Coronary artery (tissue), 2 donors: Measurements from ENCODE around the gene RNF224.
A peak's percentile ranks its signal among the peaks of the same experiment; 100 is the strongest.

Source experiments
- DNase-seq: peaks from one replicate; pipeline ENCODE4 v3.0.0-alpha.2; 2017; ENCODE audit warnings: low spot score
- H3K27ac ChIP-seq, 2 donors: fragments of 200-600 bp; sonication (generic); one replicate each; pipeline ENCODE4 v1.5.1; 2016 to 2019
- H3K4me3 ChIP-seq: fragments of 200-600 bp; sonication (generic); 2 replicates; pipeline ENCODE4 v1.5.1; 2016; ENCODE audit warnings: mild to moderate bottlenecking, moderate library complexity
- TF ChIP-seq, protein P1 (sequence below): fragments of 200-600 bp; sonication (generic); IDR thresholded peaks from one replicate; pipeline ENCODE4 v1.5.1; 2019; ENCODE audit warnings: antibody characterized with exemption

RNF224 gene

DNA sequence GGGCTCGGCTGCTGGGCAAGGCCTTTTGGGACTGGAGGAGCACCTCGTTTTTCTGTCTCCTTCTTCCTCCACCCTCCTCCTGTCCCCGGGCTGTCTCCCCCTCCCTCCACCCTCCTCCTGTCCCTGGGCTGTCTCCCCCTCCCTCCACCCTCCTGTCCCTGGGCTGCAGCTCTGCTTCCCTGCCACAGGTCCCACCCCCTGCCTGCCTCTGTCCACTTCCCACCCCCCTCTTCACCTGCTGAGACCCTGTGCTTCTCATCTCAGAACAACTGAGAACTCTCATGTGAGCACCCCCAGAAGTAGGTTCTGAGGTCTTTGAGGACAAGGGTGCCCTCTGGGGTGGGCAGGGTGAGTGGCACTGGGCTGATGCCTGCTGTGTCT is 44.4 kb downstream of the RNF224 start:
- no peak for DNase-seq
- TF ChIP-seq, protein P1, sequence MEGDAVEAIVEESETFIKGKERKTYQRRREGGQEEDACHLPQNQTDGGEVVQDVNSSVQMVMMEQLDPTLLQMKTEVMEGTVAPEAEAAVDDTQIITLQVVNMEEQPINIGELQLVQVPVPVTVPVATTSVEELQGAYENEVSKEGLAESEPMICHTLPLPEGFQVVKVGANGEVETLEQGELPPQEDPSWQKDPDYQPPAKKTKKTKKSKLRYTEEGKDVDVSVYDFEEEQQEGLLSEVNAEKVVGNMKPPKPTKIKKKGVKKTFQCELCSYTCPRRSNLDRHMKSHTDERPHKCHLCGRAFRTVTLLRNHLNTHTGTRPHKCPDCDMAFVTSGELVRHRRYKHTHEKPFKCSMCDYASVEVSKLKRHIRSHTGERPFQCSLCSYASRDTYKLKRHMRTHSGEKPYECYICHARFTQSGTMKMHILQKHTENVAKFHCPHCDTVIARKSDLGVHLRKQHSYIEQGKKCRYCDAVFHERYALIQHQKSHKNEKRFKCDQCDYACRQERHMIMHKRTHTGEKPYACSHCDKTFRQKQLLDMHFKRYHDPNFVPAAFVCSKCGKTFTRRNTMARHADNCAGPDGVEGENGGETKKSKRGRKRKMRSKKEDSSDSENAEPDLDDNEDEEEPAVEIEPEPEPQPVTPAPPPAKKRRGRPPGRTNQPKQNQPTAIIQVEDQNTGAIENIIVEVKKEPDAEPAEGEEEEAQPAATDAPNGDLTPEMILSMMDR, result no peak
- H3K27ac ChIP-seq, result no peak overlapping the region
- no peak overlapping the region for H3K4me3 ChIP-seq

DNA sequence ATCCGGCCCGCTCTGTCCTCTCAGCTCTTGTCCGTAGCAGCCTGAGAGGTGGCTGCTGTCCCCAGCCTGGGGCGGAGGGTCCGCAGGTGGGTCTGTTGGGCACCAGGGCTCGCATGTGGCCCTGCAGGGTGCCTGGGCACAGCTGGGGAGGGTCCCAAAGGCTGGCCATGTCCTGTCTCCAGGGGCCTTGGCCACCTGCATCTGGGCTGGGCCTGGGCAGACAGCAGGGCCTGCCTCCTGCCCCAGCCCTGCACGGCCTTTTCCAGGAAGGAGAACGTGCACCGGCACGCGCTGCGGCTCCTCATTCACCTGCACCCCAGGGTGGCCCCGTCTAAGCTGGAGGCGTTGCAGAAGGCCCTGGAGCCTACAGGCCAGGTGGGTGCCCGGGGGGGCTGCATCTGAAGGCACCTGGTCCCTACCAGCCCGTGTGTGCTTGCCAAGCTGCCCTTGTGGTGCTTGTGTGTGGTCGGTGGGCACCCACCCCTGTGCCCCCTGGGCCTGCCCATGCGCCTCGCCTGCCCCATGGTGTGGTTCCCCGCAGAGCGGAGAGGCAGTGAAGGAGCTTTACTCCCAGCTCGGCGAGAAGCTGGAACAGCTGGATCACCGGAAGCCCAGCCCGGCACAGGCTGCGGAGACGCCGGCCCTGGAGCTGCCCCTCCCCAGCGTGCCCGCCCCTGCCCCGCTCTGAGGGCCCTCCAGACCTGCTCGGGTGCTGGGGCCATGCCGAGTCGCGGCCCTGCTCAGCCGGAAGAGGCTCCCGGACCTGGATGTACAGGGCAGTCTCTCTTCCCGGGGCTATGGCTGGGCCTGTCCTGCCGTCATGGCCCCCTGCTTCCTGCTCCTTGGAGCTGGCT is 45.2 kb downstream of the RNF224 start:
- TF ChIP-seq, protein P1, result no peak
- Histone ChIP-seq H3K27ac (no peak overlapping the region), H3K4me3 (no peak overlapping the region)
- DNase-seq, result no peak

DNA sequence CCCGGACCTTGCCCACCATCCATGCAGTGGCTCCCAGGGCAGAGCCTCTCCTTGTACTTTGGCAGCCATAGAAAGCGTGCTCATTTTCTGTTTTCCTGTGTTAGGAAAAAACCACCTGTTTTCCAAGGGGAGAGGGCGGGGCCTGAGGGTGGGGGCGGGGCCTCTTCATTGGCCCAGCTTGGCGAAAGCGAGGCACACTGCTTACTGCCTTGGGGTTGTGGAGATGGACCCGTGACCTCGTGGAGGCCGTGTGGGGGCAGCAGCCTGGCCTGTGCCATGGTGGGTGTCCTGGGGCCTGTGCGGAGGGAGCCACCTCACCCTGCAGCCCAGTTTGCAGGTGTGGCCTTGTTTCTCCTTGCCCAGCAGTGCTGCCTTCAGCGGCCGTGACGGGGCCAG is 45.8 kb downstream of the RNF224 start:
- Histone ChIP-seq H3K4me3 (no peak overlapping the region), H3K27ac (no peak overlapping the region)
- TF ChIP-seq, protein P1, result no peak
- DNase-seq, result no peak

DNA sequence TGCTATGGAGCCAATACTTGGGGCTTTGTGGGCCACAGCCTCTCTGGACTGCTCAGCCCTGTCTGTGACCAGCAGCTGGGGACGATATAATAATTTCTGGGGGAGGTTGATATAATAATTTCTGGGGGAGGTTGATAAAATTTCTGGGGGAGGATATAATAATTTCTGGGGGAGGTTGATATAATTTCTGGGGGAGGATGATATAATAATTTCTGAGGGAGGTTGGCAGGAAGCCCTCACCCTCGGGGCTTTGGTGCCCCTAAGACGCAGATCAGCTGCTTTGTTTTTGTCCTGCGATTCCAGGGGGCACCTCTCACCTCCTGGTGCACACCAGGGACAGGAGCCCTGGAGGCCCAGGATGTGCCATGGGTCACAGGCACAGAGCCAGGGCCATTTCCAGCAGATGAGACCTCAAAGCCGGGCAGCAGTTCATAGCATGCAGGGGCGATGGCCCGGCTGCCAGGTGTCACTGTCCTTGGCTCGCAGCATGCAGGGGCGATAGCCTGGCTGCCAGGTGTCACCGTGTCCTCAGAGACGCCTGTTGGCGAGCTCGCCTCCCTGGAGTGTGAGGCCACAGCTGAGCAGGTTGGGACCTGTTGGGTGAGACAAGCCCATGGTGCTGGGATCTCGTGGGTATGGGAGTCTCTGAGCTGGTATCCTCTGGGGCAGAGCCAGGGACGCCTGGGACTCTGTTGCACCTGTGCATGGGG is 46.5 kb downstream of the RNF224 start:
- no peak for DNase-seq
- H3K27ac ChIP-seq, result no peak overlapping the region

DNA sequence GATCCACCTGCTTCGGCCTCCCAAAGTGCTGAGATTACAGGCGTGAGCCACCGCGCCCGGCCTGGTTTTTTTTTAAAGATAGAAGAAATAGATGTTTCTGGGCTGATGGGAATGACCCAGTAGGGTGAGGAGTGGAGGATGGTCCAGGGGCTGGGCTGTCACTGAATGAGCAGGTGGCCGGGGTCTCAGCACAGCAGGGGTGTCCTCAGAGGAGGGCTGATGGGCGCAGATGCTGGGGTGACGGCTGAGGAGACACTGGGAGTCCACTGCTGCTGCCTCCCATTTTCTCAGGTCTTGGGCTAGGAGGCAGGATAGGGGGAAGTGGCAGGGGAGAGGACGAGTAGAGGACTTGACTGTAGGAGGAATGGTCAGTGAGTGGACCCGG is 47.9 kb downstream of the RNF224 start:
- no peak overlapping the region for H3K27ac ChIP-seq
- no peak for DNase-seq
- TF ChIP-seq, protein P1, result no peak
- H3K4me3 ChIP-seq, result no peak overlapping the region

More for the DNA sequence above, 46.5 kb downstream of the RNF224 start:
- TF ChIP-seq, protein P1, result no peak
- no peak overlapping the region for H3K4me3 ChIP-seq

DNA sequence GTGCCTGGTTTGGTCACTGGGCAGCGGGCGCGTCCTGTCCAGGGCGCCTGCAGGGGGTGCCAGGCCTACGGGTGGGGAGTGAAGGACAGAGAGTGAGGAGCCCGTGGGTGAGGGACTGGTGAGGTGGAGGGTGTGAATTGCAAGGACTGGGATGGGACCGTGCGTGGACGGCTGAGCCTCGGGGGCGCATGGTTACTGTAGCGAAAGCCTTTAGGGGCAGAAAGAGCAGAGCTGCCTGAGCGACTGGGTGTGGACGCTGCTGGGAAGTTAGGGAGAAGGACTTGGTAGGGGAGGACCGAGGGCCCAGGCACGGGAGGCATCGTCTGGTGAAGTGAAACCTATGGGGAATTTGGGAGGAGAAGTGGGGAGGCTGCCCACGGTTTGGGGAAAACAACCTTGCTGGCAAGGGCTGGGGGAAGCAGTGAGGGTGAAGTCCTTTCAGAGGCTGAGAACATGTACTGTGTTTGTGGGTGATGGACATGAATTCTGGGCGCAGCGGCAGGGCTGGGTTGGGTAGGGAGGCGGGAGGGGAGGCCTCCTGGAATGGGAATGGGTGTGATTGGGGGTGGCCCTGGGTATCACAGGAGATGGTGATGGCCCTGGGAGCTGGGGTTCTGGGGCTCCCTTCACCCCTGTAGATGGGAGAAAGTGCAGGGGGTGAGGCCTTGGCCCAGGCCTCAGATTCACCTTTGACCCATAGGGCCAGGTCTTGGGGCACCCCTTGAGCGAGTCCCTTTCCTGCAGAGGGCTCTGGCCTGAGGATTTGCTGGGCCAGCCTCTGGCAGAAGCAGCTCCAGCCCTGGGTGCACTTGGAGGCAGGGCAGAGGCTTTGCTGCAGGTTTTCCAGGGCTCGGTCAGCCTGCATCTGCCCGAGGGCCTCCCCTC is 48.5 kb downstream of the RNF224 start:
- peak overlapping the region; percentile 67 for H3K4me3 ChIP-seq
- TF ChIP-seq, protein P1, result no peak
- H3K27ac ChIP-seq, result peak overlapping the region in 1 of 2 donors; percentile 85
- no peak for DNase-seq
